GM21515 (cell line): ENCODE measurements around the gene SLC22A14.
"Not testable (repeated sequence)": the region's sequence is repeated elsewhere in the genome, so short reads cannot be mapped to it uniquely, and the experiment has no call there.

ENCODE experiments used
- ATAC-seq: cut with Tn5 transposase; IDR thresholded peaks from one replicate; pipeline ENCODE4 v1.9.1; 2021; ENCODE audit not compliant: unreplicated experiment

Gene SLC22A14

DNA sequence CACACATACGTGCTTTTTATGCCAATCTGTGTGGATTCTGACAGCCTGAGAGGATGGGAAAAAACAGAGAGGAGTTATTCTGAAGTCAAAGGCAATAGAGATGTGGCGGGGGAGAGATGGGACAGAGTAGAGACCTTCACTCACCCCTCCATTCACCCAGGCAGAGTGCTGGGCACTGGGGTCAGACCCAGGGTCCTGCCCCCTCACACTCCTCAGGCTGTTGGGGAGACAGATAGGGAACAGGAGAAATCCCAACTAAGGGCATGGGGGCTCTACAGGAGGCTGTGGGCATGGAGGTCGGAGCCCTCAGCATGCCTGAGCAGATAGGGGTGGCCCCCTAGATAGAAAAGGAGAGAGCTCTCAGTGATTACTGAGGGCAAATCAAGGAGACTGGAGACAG is 30.3 kb downstream of the SLC22A14 start:
- ATAC-seq, result no peak

DNA sequence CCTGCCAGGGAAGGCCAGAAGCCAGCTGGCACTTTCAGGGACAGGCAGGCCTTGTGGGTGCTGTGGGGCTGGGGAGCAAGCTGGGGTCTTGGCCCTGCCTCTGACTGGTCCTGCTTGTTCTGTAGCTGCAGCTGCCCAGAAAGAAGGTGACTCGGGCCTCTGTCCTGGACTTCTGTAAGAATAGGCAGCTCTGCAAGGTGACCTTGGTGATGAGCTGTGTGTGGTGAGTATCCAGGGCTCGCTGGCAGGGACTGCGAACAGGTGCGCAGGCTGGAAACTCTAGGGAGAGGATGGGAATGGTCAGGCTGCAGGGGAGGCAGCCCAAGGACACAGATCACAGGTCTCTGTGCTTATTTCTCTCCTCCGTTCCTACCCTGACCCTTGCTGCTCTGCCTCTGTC is 31.2 kb downstream of the SLC22A14 start:
- ATAC-seq, result no peak

DNA sequence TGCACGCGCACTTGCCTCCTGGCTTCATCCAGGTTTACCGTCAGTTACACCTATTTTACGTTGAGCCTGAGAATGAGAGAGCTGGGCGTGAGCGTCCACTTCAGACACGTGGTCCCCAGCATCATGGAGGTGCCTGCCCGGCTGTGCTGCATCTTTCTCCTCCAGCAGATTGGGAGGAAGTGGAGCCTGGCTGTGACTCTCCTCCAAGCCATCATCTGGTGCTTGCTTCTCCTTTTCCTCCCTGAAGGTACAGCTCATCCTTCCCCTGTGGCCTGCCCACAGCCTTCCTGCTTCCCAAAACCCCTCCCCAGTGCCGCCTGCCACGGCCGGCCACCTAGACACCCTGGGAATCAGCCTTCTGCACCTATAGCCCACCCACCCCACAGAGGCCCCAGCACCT is 31.6 kb downstream of the SLC22A14 start:
- ATAC-seq, result no peak

DNA sequence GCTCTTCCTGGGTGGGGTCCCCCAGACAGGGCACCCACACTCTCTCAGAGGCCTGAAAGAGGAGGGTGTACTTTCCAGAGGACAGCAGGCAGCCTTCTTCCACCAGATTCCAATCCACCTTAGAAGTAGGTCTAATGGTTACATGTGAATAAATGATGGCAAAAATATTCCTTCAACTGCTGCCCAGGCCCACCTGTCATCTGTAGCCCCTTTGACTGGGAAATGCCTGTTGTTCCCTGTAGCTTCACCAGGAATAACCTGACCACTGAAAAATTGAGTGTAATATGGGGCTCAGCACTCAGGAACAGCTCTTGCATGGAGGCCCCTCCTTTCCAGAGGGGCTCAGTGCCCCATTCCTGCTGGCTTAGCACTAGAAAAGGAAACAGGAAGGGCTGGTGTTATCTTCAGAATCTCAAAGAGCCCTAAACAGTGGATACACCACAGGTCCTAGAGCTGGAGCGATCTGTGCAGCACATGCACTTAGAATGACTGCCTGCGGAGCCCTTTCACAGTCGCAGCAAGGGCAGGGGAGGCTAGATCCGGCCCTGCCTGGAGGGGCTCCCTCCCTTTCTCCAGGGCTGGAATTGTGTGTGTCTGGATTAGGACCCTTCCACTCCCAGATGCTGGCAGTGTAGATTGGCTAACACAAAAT is 32.1 kb downstream of the SLC22A14 start:
- no peak for ATAC-seq

DNA sequence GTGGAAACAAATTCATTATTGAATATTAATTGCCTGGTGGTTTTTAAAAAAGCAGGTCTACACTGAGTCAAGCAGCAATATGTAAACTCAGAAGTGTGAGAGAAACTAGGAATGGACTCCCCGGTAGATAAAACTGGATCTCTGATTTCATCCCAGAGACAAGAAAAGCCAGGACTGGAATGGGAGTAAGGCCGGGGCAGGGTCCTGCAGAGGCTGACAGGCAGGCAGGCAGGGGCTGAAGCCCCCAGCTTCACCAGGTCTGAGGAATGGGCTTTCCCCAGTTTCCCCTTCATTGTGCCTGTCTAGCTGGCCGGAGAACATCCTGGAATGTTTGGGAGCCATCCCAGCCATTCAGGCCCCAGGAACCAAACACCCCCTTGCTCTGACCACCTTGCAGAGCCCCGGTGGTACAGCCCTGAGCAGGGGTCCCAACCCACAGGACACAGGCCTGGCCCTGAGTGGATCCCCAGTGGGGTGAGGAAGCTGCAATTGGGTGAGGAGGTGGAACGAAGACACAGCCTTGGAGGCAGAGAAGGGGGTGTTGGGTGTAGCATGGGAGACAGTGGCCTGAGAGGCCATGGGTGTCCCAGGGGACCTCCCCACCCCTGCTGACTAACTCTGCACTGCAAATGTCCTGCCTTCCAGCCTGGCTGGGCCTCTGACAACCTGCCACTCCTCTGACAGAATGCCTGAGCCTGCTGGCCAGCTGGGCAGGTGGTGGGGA is 32.8 kb downstream of the SLC22A14 start:
- no peak for ATAC-seq

DNA sequence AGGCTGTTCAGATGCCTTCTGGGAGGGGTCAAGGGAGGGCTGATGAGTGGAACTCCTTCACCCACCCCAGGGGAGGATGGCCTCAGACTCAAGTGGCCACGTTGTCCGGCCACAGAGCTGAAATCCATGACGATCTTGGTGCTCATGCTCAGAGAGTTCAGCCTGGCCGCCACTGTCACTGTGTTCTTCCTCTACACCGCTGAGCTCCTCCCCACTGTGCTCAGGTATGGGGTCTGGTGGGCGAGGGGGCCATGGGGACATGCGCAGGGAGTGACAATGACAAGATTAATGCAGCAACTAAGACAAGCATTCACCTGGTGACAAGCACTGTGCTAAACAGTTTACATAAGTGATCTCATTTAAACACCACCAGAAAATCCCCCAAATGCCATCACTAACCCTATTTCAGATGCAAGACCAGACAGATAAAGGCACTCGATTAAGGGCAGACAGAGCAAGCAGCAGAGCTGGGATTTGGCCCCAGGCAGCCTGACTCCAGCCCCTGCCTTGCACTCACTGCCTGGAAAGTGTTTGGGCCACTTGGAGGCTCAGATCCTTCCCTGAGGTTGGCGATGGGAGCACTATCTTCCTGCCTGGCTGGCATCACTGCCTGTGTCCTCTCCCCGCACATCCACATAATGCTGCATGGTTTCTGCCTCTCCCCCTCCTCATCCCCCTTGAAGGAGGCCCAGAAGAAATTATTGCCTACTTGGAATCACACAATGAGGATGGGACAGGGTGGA is 33.6 kb downstream of the SLC22A14 start:
- ATAC-seq, result no peak

DNA sequence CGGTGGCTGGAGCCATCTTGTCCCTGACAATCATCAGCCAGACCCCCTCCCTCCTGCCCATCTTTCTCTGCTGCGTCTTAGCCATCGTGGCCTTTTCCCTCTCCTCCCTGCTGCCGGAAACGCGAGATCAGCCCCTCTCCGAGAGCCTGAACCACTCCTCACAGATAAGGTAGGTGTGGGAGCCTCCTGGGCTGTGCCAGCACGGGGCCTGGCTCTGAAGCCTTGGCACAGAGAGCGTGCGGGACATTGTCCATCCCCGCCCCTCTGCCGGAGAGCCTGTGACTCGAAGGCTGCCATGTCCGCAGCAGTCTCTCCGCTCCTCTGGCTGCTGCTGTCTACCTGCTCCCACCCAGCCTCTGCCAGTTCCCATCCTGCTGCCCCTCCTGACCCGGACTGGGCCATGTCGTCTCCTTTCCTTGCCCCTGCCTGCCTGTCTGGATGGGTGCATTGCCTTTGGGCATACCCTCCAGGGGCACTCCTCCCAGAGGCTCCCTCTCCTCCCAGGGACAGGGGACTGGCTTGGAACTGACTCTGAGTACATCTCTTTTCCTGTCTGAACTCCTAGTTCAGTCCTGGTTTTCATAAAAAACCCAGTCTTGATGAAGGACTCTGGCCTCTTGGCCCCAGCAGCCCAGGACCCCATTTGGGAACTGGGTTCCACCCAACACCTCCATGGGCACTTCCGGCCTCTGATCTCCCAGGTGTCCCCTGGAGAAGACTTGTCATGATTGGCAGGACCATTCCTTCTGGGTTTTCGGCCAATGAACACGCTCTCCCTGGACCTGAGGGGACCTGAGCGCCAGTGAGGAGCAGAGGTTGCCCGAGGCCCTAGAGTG is 34.5 kb downstream of the SLC22A14 start:
- no peak for ATAC-seq

DNA sequence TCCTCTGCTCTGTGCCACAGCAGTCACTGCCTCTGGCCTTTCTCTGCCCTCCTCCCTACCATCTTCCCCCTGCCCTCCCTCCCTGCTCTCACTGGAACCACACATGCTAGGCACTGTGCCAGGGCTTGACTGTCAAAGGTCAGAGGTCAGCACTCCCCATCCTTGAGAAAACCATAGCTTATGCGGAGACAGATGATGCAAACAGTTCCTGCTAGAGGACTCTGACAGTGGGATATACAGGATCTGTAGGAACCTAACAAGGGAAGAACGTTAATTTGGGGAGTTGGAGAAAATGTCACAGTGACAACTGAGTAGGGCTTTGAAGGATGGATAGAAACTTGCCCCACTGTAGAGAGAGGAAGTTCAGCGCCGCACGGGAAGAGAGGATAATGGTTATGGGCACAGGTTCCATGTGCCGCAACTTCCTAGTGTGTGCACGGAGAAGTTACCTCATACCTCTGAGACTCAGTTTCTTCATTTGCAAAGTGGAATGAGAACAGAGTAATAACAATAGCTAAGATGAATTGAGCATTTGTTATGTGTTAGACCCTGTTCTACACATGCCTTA is 35.2 kb downstream of the SLC22A14 start:
- ATAC-seq, result no peak

DNA sequence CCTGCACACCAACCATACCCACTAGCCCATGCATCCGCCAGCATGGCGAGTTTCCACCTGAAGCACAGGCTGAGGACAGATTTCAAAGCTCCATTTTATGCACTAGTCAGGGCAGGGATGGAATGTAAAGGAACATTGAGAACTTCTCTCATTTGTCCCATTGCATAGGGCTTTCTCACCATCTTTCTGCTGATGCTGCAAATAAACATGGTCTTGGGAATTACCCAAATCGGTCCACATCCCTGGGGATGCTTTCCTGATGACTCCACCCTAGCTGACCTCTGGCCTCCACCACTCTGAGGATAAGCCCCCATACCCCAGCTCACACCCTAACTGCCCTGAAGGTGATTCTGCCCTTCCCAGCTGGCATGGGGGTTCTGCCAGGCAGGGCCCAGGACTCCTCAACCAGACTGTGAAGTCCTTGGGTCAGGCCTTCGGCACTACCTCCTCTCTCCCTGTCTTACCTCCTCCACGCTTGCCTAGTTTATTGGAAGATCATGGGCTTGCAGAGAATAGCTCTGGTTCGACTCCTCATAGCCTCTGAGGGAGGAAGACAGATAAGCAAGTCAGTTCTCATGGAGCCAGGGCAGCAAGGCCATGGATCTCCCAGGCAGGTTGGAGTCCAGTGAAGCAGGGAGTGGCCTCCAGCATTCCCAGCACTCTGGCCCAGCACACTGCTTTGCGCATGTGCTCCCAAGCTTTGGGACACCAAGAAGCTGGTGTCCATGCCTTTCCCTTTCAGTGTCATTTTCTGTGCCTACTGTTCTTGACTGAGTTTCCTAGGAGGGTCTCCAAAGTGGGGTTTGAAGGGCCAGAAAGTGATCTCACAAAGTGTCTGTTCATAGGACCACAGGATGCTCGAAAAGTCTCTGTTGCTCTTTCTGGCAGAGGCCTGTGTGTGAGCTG is 36.9 kb downstream of the SLC22A14 start:
- ATAC-seq, result no peak

DNA sequence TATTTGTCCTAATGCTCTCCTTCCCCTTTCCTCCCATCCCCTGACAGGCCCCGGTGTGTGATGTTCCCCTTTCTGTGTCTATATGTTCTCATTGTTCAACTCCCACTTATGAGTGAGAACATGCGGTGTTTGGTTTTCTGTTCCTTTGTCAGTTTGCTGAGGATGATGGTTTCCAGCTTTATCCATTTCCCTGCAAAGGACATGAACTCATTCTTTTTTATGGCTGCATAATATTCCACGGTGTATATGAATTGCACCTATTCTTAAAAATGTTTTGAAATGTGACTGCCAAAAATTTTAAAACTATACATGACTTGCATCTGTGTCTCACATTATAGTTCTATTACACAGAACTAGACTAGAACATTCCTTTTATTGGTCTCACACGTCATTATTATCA is 38.5 kb downstream of the SLC22A14 start:
- not testable (repeated sequence) for ATAC-seq

DNA sequence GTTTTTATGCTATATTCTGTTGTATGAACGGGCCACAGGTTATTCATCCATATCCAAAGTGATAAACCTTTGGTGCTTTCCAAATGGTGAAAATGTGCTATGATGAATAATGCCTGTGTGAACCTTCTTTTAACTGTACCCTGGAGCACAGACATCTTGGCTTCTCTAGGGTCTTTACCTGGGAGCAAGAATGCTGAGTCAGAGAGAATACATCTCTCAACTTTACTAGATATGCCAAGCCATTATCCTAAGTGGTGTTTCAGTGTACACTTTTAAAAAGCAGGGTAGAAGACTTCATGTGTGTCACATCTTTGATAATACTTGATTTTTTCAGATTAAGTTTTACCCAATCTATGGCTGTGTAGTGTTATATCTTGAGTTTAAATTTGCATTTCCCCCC is 41.0 kb downstream of the SLC22A14 start:
- no peak for ATAC-seq

DNA sequence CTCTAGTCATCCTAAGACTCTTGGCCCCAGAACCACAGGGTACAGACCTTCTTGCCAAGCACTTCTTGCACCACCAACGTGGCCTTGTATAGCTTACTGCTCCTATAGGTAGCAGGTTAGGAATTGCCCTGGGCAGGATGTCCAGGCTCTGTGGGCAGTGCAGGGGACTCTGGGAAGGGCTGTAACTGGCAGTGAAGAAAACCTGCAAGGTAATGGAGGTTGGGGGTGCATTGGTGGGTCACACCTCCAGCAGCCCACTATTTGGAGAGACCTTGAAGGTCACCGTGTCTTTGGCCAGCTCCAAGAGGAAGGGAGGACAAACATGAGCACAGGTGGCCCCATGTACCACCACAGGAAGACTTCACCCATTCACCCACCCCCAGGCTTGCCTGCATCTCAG is 43.2 kb downstream of the SLC22A14 start:
- no peak for ATAC-seq

DNA sequence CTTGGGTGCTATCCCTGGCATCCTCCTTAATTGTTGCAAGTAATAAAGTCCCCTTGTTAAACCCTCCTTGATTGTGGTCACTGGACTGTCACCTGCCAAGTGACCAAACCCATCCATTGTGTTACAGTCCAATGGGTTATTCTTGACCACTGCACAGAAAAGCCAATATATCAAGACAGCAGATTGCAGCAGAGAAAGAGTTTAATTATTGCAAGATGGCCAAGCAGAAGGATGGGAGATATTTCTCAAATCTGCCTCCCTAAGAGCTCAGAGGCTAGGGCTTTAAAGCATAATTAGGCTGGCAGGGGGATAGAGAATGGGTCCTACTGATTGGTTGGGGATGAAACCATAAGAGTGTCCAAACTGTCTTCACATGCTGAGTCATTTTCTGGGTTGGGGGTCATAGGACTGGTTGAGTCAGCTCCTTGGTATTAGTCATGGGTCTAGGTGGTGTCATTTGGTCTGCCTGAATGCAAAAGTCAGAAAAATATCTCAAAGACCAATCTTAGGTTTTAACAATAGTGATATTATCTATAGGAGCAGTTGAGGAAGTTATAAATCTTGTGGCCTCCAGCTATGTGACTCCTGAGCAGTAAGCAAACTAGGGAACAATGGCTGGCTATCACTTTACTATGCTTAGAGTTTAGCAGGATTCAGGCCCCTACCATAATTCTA is 45.4 kb downstream of the SLC22A14 start:
- no peak for ATAC-seq

DNA sequence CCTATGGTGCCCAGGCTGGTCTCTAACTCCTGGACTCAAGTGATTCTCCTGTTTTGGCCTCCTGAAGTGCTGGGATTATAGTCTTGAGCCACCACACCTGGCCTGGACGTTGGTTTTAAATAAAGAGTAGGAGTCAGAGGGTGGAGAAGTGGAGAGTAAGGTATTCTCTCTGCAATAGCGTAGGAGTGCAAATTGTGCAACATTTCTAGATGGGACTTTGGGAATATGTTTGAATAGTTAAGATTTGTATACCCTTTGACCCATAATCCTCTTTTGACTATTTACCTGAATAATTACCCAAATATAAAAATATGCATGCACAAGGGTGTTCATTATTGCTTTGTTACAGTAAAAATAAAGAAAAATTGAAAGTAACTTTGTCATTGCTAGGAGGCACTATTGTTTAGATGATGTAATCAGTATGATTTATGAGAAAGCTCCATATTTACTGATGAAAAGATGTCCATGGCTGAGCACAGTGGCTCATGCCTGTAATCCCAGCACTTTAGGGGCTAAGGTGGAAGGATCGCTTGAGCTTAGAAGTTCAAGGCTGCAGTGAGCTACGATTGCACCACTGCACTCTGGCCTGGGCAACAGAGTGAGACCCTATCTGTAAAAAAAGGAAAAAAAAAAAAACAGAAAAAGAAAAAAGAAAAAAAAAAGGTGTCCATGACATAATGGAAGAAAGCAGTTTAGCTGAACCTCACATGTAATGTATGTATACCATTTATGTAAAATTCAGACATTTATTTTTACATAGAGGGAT is 49.3 kb downstream of the SLC22A14 start:
- no peak for ATAC-seq

DNA sequence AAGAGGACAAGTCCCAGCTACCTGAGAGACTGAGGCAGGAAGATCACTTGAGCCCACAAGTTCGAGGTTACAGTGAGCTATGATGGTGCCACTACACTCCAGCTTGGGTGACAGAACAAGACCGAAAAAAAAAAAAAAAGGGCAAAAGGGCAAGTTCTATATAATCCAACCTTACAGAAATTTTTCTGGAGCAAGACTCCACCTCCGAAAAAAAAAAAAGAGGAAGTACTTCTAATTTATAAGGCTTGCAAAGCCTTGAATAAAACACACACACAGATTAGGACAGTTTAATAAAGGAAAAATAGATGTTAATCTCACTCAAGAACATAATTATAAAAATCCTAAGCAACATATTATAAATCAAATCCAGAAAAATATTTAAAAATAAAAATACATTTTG is 50.1 kb downstream of the SLC22A14 start:
- ATAC-seq, result no peak

DNA sequence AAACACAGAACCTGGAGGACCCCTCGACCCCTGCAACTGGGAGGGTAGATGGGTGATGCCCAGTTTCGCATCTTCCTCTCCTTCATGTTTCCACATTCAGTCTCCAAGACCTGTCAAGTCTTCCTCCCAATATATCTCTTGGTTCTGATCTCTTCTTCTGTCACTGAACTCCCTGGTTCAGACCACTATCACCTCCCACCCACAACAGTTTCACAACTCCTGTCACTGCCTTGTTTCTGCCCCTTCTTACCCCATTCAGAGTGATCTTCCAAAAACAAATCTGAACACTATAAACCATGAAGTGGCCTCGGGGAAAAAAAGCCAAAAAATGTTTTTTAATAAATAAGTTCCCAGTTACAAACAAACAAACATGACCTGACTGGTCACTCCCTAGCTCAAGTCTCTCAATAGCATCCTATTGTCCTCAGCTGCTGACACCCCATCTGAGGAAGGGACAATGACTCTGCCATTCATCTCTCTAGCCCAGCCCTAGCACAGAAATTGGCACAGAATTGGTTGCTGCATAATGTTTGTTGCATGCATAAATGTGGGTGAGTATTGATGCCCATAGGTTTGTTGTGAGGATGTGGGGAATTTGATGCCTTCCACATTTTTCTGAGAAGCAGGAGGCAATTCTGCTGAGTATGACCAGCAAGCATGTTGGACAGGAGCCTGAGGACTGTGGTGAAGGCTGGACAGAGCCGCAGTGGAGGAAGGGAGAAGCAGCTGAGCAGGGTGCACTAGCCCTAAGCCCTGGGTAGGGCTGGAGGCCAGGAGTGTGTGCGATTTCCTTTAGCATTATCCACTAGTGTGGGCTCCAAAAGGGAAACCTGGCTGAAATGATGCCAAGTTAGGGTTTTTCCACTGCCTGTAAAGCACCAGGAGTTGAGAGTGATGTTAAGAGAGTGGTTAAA is 52.3 kb downstream of the SLC22A14 start:
- no peak for ATAC-seq

DNA sequence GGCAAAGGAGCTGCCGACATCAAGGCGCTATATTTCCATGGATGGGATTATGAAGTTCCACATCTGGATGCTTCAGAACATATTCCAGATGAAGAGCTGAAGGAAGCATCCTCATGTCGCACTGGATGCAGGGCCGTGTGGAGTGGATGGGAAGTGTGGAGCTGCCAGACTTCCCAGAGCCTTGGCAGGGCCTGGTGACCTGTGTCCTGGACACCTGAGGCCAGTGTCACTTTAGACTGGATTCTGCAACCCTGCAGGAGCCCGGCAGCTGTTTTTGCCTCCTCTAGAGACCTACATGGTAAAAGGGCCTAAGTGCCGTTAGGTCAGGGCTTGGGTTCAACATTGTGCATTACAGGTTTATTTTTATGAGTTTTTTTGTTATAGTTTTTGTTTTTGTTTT is 53.2 kb downstream of the SLC22A14 start:
- no peak for ATAC-seq

DNA sequence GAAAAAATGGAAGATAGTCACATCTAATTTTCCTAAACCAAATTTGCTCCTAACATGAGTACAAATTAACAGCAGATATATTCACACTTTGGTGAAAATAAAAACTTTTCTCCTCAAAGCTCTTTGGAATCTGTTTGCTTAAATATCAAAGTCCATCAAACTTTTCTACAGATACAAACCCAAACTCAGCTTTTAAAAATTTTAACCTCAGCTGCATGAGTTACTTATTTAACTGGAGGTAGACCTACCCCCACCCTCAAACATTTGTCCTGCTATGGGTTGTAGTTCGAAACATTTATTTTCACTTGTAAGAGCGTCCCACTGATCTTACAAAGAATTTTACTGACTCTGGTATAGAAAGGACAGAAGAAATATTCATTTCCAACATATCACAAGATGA is 55.6 kb downstream of the SLC22A14 start:
- no peak for ATAC-seq
